Epithelial cell of esophagus (primary cell): Measurements from ENCODE around the gene TMEM135.

ENCODE experiments used
- DNase-seq: peaks from one replicate; pipeline ENCODE4 v3.0.0; 2010; ENCODE audit warnings: low read depth
- H3K4me3 ChIP-seq: 2 replicates; pipeline ENCODE4 v1.5.1; 2011; ENCODE audit warnings: mild to moderate bottlenecking, low read length, control low read depth
- TF ChIP-seq, protein P1 (sequence below): IDR thresholded peaks from 2 replicates; pipeline ENCODE4 v1.5.1; 2011; ENCODE audit warnings: low read depth, mild to moderate bottlenecking, low read length, control low read depth, inconsistent platforms; ENCODE audit not compliant: insufficient read depth; ENCODE audit errors: missing control alignments

Gene TMEM135

DNA sequence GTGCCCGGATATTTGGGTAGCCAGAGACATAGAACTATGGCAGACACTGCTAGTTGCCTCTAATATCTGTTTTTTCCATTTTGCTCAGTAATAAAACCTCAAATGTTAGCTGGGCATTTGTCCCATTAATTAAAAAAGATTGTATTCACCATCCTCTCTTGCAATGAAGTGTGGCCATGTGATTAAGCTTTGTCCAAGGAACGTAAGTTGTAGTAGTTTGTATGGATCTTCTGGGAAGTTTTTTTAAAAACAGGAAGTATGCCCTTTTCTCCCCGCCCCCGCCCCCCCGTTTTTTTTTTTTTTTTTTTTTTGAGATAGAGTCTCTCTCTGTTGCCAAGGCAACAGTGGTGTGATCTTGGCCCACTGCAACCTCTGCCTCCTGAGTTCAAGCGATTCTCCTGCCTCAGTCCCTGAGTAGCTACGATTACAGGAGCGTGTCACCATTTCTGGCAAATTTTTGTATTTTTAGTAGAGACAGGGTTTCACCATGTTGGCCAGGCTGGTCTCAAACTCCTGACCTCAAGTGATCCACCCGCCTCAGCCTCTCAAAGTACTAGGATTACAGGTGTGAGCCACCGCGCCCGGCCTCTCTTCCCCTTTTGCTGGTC lies 1.7 kb upstream of the TMEM135 start:
- TF ChIP-seq, protein P1, sequence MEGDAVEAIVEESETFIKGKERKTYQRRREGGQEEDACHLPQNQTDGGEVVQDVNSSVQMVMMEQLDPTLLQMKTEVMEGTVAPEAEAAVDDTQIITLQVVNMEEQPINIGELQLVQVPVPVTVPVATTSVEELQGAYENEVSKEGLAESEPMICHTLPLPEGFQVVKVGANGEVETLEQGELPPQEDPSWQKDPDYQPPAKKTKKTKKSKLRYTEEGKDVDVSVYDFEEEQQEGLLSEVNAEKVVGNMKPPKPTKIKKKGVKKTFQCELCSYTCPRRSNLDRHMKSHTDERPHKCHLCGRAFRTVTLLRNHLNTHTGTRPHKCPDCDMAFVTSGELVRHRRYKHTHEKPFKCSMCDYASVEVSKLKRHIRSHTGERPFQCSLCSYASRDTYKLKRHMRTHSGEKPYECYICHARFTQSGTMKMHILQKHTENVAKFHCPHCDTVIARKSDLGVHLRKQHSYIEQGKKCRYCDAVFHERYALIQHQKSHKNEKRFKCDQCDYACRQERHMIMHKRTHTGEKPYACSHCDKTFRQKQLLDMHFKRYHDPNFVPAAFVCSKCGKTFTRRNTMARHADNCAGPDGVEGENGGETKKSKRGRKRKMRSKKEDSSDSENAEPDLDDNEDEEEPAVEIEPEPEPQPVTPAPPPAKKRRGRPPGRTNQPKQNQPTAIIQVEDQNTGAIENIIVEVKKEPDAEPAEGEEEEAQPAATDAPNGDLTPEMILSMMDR, result no peak
- H3K4me3 ChIP-seq, result no peak overlapping the region
- no peak for DNase-seq

DNA sequence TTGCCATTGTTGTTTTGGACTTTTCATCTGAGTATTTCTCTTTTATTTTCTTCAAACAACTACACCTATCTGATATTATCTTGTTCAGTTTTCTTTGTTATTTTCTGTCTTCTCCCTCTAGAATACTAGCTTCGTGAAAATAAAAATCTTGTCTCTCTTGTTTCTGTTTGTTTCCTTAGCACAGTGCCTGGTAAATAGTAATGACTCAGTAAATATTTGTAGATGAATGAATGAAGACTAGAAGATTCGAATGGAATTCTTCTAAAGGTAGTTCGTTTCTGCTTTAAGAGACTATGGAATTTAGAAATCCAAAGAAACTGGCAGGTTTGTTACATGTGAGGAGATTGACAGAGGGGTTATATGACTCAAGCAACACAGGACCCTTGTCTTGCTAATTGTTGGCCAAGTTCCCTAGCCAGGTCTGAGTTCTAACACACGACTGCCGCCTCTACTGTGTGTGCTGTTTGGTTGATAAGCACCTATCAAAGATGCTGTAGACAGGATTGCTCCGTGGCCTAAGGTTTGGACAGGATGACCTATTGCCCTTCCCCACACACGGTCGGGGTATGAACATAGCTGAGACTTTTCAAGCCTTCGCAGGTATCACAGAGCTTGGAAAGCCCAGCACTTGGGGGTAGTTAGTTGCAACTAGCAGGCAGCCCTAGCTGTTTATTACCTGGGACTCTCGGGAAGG lies 831 bp upstream of the TMEM135 start:
- H3K4me3 ChIP-seq, result peak overlapping the region; percentile 76
- TF ChIP-seq, protein P1, result no peak
- DNase-seq, result peak; percentile 24

DNA sequence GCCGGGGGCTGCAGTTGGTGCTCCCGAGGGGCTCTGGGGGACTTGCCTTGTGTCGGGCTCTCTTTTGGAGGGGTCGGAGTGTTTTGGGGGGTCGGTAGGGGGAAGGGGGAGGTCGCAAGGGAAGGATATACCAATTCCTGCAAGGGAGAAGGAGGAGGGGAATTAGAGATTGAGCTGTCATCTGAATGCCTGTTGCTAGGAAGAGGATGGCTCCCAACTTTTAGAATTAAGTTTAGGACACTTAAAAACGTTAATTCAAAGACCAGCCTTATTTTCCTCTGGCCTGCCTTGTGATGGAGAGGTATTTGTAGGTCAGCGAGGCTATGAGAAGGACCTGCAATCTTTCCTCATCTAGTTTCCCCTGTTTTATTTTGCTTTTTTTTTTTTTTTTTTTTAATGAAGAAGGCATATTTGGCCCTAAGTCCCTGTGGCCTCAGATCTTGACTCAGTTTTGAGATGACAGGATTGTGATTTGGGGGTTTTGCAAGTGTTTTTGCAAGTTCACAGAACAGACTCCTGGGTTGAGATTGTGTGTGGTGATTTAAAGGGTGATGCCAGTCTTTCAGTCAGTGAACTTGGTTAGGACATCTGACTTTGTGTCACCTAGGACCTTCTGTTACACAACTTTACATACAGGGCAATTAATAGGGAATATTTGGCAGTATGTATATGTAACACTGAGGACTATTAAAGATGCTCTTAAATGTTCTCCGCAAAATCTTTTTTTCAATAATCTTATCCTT lies 672 bp downstream of the TMEM135 start:
- TF ChIP-seq, protein P1, result no peak
- H3K4me3 ChIP-seq, result peak overlapping the region; percentile 76
- peak; percentile 13 for DNase-seq

DNA sequence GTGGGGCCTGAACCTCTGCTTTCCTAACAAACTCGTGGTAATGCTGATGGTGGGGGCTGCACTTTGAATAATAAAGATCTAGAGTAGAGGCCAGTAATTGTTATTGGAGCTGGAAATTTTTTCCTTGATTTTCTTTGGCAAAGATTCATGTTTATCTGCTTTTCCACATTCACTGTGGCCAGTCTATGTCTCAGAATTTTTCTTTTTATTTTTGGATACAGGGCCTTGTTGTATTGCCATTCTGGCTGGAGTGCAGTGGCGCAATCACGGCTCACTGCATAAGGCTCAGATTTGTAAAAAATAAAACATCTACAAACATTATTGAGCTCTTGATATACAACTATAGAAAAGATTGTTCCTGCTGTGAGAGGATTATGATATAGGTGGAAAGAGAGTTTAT lies 1.6 kb downstream of the TMEM135 start:
- no peak for DNase-seq
- TF ChIP-seq, protein P1, result no peak
- H3K4me3 ChIP-seq, result no peak overlapping the region

DNA sequence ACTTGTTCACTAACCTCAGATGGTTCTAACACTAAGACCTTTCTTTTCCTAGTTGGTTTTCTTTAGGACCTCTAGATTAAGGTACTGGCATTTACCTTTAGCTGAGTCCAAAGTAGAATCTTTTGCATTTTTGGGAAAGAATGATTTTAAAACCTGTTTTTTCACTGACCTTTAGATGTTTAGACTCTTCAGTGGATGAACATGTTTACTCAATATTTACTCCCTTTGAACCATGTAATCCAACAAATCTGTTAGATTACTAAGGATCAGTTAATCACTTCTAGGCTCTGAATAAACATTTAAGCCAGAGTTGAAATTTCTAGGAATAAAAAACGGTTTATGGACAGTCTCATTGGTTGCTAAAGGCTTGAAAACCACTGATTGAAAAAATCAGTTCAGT lies 6.2 kb downstream of the TMEM135 start:
- TF ChIP-seq, protein P1, result no peak

DNA sequence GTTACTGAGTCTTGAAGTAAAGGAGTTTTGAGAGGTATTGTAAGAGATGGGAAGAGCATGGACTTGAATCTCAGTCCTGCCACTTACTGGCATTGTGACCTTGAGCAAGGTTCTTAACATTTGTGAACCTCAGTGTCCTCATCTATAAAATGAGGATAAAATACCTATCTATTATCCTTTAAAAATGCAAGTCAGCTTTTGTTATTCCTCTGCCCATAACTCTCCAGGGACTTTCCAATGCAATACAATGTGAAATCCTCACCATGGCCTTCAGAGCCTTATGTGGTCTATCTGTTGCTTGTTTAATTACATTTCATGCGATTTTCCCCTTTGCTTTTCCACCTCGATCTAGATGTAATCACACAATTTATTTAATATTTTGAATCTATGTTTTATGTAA lies 9.1 kb downstream of the TMEM135 start:
- DNase-seq, result no peak
- TF ChIP-seq, protein P1, result no peak
- H3K4me3 ChIP-seq, result no peak overlapping the region

More for the DNA sequence above, 6.2 kb downstream of the TMEM135 start:
- no peak overlapping the region for H3K4me3 ChIP-seq
- DNase-seq, result no peak
